Right lobe of liver (tissue), 6 donors: Measurements from ENCODE around the gene ZFPM1. TPM values are rescaled to one million over a fixed set of nuclear protein-coding genes. Genes with fewer than 3 reads are reported as not detected.

ENCODE experiments used
- ATAC-seq, 4 donors: fragments of 200-7000 bp; cut with Tn5 transposase; one replicate each; pipeline ENCODE4 v1.9.1; 2020; ENCODE audit warnings: mild to moderate bottlenecking in 4 of 4, moderate library complexity in 4 of 4
- DNase-seq, 3 donors: peaks; one replicate each; pipeline ENCODE4 v3.0.0-alpha.2; 2020
- H3K27ac ChIP-seq, 3 donors: fragments of 200-600 bp; one replicate each; pipeline ENCODE4 v1.8.0; 2022
- H3K27me3 ChIP-seq, 2 donors: fragments of 200-600 bp; one replicate each; pipeline ENCODE4 v1.8.0; 2022
- H3K36me3 ChIP-seq, 4 donors: fragments of 200-600 bp; sonication (generic) in 1 of 4; one replicate each; pipeline versions ENCODE4 v1.5.1 to v1.8.0; 2017 to 2022; ENCODE audit warnings: control low read depth in 1 of 4
- H3K4me1 ChIP-seq, 4 donors: fragments of 200-600 bp; sonication (generic) in 1 of 4; one replicate each; pipeline versions ENCODE4 v1.5.1 to v1.8.0; 2017 to 2022; ENCODE audit warnings: control low read depth in 1 of 4
- H3K4me3 ChIP-seq, 3 donors: fragments of 200-600 bp; one replicate each; pipeline ENCODE4 v1.8.0; 2022
- H3K9me3 ChIP-seq, 4 donors: fragments of 200-600 bp; sonication (generic) in 1 of 4; one replicate each; pipeline versions ENCODE4 v1.5.1 to v1.8.0; 2017 to 2022; ENCODE audit warnings: control low read depth in 1 of 4
- POLR2A ChIP-seq: fragments of 450-650 bp; IDR thresholded peaks from one replicate; pipeline ENCODE4 v1.6.1; 2017; ENCODE audit warnings: antibody characterized with exemption, mild to moderate bottlenecking
- WGBS: methylation state at CpG from one replicate; pipeline ENCODE4 v1.1.6; 2018; ENCODE audit warnings: low coverage, low lambda C conversion rate; ENCODE audit not compliant: insufficient coverage; ENCODE audit errors: missing lambda C conversion rate; 5-methylcytosine and 5-hydroxymethylcytosine counted together
- intact Hi-C, 2 donors: fragments of 100-400 bp; cut with DNase I; formaldehyde crosslinking; loops; one replicate each; pipeline versions ENCODE4 v1.11.2 to v1.14.1; 2022
- total RNA-seq, 6 experiments: library from RNA; depleted of rRNA in 2 of 6; stranded (reverse); fragments of >200 nt in 2 of 6; fragmentation: NEBNext Ultra II Directional in 3 of 6; extraction: Animal tissue kit (Norgen Biotek cat#: 25700) in 3 of 6; gene quantifications; one replicate each; pipeline versions ENCODE4 v1.1.0 to v1.2.4, GENCODE V29; 2016 to 2023
- TF ChIP-seq, protein P1 (sequence below), 4 donors: fragments of 200-600 bp in 3 of 4; fragments of 450-650 bp in 1 of 4; IDR thresholded peaks; one replicate each; pipeline versions ENCODE4 v1.5.1 to v1.8.0; 2016 to 2022; ENCODE audit warnings: antibody characterized with exemption in 4 of 4, mild to moderate bottlenecking in 2 of 4
- donor health status: DM: no; HTN: yes; CAD: no.
- donor health status: DM: no; HTN: no; CAD: no.
- donor health status: DM: no; HTN: no; CAD: no.
- donor health status: DM: no; HTN: yes; CAD: no.
- donor health status: DM: no; HTN: yes; CAD: no.

Gene ZFPM1
- total RNA-seq, 6 experiments from 2014 or later, result 3.8 to 15.5 (median 8.3) TPM

- Histone ChIP-seq H3K4me1 (peaks cover 0 to 15% (median 8%) of the 10 kb centered on the region in 4 donors), H3K27me3 (no peaks in the 10 kb centered on the region), H3K36me3 (no peaks in the 10 kb centered on the region), H3K4me3 (no peak overlapping the region), H3K9me3 (no peaks in the 10 kb centered on the region), H3K27ac (no peak overlapping the region)
- no CpG with 5 or more reads among the region's 12 CpGs for WGBS
- TF ChIP-seq, protein P1, sequence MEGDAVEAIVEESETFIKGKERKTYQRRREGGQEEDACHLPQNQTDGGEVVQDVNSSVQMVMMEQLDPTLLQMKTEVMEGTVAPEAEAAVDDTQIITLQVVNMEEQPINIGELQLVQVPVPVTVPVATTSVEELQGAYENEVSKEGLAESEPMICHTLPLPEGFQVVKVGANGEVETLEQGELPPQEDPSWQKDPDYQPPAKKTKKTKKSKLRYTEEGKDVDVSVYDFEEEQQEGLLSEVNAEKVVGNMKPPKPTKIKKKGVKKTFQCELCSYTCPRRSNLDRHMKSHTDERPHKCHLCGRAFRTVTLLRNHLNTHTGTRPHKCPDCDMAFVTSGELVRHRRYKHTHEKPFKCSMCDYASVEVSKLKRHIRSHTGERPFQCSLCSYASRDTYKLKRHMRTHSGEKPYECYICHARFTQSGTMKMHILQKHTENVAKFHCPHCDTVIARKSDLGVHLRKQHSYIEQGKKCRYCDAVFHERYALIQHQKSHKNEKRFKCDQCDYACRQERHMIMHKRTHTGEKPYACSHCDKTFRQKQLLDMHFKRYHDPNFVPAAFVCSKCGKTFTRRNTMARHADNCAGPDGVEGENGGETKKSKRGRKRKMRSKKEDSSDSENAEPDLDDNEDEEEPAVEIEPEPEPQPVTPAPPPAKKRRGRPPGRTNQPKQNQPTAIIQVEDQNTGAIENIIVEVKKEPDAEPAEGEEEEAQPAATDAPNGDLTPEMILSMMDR (IDR thresholded peaks at IDR 0.05), result no peak
- no peak for TF ChIP-seq POLR2A
- ATAC-seq (no peak), DNase-seq (no peak)
- intact Hi-C loops, result no loop called here
These were observed 9.3 kb downstream of the ZFPM1 start for GRCh38 chr16:88462396-88462795.

DNA sequence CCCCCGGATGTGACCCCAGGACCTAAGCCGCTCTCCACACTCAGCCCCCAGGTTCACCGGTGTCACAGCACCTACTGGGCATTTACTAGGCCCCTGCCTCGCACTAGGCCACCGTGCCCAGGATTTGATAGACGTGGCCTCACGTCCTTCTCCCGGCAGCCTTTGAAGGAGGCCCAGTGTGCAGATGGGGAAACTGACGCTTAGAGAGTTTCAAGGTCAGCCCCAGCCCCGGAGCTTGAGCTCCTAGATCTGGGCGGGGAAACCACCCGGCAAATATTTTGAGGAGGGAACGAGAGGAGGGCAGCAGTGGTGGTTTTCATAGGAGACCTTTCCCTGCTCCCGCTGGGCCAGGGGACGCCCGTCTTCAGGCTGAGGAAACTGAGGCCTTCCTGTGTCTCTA is 10.3 kb downstream of the ZFPM1 start:
- ATAC-seq (no peak), DNase-seq (no peak)
- H3K27me3 ChIP-seq, result no peaks in the 10 kb centered on the region
- no peaks in the 10 kb centered on the region for H3K36me3 ChIP-seq
- TF ChIP-seq, protein P1 (IDR thresholded peaks at IDR 0.05), result no peak
- no peak for TF ChIP-seq POLR2A
- no peaks in the 10 kb centered on the region for H3K9me3 ChIP-seq
- WGBS, result 73% methylated on average over 6 of the region's 16 CpGs
- intact Hi-C loops, result no loop called here
- H3K4me3 ChIP-seq, result no peak overlapping the region
- H3K4me1 ChIP-seq, result peaks cover 0 to 18% (median 8%) of the 10 kb centered on the region in 4 donors
- no peak overlapping the region for H3K27ac ChIP-seq

- WGBS, result 65% methylated on average over 19 of the region's 25 CpGs
- ATAC-seq, result no peak
- TF ChIP-seq POLR2A, result no peak
- TF ChIP-seq, protein P1 (IDR thresholded peaks at IDR 0.05), result no peak
- Histone ChIP-seq H3K27ac (no peak overlapping the region), H3K27me3 (no peaks in the 10 kb centered on the region), H3K36me3 (no peaks in the 10 kb centered on the region), H3K9me3 (no peaks in the 10 kb centered on the region), H3K4me3 (no peak overlapping the region), H3K4me1 (peaks cover 0 to 29% (median 10%) of the 10 kb centered on the region in 4 donors)
- no peak for DNase-seq
- intact Hi-C loops, result no loop called here
These were observed 11.6 kb downstream of the ZFPM1 start for GRCh38 chr16:88464447-88465318.

DNA sequence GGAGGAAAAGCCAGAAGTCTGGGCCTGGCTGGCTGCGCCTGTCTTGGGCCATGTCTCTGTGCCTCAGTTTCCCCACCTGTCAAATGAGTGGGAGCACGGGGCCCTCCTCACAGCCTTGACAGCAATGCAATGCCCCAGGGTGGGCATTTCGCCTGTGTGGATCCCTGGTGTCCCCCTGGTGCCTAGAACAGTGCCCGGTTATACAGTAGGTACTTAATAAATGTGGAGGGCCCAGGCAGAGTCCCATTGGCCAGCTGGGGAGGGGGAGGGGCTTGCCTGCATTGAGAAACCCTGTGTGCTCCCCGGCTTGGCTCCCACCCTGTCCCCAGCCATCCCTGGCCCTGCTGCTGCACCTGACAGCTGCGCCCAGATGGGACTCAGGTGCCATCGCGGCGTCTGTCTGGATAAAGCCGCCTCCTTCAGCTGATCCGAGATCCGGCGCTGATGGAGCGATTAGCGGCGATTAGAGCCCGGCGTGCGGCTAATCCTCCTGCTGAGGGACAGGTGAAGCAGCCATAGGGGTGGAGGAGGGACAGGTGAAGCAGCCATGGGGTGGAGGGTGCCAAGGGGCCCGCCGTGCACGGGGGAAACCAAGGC is 12.4 kb downstream of the ZFPM1 start:
- H3K27me3 ChIP-seq, result no peaks in the 10 kb centered on the region
- H3K36me3 ChIP-seq, result no peaks in the 10 kb centered on the region
- no CpG with 5 or more reads among the region's 22 CpGs for WGBS
- no peak for DNase-seq
- H3K4me3 ChIP-seq, result no peak overlapping the region
- H3K4me1 ChIP-seq, result peaks cover 0 to 24% (median 10%) of the 10 kb centered on the region in 4 donors
- no peak for TF ChIP-seq POLR2A
- TF ChIP-seq, protein P1 (IDR thresholded peaks at IDR 0.05), result no peak
- intact Hi-C loops, result no loop called here
- no peak for ATAC-seq
- no peaks in the 10 kb centered on the region for H3K9me3 ChIP-seq
- H3K27ac ChIP-seq, result no peak overlapping the region
